ENCODE results near the gene CCSER1.
"Not testable (repeated sequence)": the region's sequence is repeated elsewhere in the genome, so short reads cannot be mapped to it uniquely, and the experiment has no call there.

CCSER1 gene

DNA sequence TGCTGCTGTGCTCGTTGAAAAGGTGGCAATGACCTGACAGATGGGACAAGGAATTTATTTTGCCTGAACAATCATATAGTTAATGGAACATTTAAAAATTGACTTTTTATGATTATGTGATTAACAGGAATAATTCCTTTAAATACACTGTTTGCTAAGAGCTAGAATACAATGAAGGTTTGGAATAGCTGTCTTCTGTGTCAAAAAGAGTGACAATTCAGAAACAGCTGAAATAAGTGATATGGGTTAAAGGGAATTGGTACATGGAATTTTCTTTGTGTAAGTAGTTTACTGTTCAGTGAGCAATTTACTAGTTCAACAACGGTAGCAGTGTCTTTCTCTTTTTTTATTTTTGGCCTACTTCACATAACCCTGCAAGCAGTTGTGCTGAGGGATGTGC, 1093.1 kb downstream of the CCSER1 start:
- DNase-seq, result no peak

DNA sequence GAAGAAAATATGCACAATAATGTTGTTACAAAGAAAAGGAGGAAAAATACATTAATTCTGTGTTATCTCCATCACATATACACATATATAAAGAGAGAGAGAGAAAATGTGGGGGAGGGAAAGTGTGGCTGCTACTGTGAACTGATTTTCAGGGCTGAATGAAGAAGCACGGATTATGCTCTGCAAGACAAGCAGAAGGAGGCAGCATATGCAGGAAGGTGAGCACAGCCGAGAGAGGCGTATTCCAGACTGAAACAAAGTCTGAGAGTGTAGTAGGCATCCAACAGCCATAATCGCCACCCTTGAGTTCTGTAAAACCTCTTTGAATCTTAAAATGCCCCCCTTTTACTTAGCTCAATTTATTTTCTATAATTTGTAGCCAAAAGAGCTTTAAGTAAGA, 1094.8 kb downstream of the CCSER1 start:
- no peak for DNase-seq

DNA sequence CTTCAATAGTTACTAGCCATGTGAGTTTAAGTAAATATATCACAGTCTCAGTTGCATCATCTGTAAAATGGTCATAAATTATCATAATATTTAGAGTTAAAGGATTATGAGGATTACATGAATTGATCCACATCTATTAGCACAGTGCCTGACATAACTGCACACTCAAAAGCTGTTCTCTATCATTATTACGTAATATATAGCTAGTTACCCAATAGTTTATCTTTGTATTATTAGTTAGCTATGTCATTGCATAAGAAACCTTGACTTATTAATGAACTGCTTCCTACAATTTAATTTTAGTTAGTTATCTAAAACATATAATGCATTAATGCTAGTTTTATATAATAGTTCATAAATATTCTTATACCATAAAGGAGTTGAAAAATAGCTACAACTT, 1099.7 kb downstream of the CCSER1 start:
- DNase-seq, result no peak

DNA sequence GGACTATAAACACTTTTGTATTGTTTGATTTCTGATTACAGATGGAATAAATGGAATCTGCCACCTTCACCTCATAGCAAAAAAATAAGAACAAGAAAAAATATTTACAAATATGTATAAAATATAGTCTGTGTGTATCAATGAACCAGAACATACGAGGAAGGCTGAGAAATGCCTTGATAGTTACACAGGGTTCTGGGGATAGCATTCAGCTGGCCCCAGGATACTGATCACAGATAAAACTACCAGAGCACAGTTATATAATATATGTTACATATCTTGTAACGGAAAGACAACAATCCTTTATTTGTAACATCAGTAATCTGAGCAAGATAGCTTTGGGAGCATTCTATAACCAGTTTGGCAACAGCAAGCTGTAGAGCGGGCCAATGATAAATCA, 1101.5 kb downstream of the CCSER1 start:
- DNase-seq, result no peak

DNA sequence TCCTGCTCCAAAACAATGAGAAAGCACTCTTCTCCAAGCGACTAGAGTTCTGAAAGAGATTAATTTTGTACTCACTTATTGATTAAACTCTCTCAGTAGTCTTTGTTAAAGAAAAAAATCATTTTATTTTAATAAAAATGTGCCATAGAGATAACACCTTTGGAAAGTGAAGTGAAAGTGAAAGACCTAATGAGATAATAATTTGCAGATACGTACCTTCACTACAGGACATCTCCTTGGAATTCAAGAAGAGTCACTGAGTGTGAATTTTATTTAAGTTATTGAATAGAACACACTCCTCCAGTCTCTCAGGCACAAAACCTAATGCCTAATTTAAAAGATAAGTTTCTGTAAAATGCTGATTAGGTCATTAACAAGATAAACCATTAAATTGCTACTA, 1106.0 kb downstream of the CCSER1 start:
- no peak for DNase-seq

DNA sequence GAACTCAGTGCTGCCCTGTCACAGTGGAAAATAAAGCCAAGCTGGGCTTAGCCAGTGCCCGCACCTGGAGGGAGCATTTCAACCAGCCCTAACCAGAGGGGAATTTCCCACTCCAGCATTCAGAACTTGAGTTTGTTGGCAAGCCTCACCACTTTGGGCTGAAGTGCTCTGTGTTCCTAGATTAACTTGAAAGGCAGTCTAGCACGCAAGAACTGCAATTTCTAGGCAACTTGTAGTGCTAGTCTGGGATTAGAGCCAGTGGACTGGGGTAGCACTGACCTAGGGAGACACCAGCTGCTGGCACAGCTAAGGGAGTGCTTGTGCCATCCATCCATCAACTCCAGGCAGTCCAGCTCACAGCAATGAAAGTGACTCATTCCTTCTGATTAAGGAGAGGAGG, 1115.9 kb downstream of the CCSER1 start:
- DNase-seq, result peak; percentile 49

DNA sequence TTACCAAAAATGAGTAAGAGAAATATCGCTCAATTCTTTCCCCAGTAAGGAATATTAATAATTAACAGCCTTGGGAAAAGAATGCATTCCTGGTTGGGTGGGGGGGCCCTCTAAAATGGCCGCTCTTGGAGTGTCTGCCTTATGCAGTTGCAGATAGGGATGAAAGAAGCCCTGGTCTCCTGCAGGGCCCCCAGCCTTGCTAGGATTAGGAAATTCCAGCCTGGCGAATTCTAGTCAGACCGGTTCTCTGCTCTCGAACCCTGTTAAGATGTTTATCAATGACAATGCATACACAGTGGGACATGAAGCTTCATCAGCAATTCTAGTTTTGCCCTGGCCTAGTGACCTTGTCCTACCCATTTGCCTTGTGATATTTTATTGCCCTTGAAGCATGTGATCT, 1128.8 kb downstream of the CCSER1 start:
- DNase-seq, result no peak

DNA sequence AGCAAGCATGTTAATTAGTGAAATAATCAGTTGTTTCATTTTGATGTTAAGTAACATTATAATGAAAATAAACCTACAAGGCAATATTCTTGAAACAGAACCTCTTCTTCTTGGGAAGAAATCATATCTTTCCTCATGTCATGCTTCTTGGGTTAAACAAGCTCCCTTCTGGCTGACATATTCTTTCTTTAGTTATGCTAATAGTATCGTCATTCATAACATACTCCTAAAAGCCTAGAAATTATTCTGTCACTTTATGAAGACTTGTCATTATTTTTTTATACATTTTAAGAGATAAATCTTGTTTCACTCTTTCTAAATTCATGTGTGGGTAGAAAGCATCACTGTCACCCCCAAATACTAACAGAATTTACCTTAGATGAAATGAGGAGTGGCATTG, 1129.6 kb downstream of the CCSER1 start:
- no peak for DNase-seq

DNA sequence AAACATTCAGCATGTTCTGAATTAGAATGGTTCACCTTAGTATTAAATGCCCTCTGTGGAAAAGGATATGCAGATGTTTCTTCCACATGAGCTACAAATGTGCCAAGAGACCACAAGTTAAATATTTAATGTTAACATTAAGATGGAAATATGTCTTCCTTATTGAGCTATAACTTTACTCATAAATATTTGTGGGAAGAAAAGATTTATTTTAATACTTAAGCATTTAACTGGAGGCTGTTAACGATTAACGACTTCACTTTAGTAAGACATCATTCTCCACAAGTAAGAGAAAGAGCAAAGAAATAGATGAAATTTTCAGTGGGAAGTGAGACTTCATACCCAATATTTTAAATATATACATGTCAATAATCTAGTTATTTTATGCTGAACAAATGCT, 1130.5 kb downstream of the CCSER1 start:
- no peak for DNase-seq

DNA sequence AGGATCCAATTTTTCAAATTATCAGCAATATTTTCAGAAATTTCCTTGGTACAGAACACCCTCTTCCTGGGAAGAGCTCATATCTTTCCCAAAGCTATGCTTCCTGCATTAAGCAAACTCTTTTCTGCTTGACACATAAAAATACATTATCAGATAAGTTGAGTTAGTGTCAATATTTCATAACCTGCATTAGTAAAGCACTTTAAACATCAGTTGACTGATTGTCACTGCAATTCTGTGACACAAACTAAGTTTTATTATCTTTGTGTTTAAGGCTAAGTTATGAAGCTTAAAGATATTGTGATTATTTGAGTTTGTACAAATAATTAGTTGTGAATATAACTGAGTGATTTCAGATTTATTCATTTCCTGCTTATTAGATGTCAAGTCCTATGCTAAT, 1131.1 kb downstream of the CCSER1 start:
- no peak for DNase-seq

DNA sequence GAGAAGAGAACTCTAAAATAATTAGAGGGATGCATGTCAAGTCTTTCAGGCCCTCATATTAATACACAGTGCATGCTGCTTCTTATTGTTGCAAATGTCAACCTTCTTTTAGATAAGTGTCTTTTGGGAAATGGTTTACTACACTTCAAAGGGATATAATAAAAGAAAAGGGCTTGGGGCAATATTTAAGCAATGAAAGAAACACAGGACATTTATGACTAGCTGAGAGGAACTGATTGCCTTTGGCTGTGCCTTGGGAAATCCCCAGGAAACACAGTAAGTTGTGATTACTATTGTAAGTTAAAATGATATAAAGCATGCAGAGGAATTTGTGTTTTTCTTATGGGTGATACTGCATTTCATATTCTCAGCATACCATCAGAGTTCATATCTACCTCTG, 1140.3 kb downstream of the CCSER1 start:
- no peak for DNase-seq

DNA sequence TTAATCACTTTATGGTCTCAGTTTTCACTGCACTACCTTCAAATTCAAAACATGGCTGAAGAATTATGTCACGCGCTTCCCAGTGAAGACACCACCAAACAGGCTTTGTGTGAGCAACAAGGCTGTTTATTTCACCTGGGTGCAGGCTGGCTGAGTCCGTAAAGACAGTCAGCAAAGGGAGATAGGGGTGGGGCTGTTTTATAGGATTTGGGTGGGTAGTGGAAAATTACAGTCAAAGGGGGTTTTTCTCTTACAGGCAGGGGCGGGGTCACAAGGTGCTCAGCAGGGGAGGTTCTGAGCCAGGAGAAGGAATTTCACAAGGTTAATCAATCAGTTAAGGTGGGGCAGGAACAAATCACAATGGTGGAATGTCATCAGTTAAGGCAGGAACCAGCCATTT, 1141.3 kb downstream of the CCSER1 start:
- not testable (repeated sequence) for DNase-seq

DNA sequence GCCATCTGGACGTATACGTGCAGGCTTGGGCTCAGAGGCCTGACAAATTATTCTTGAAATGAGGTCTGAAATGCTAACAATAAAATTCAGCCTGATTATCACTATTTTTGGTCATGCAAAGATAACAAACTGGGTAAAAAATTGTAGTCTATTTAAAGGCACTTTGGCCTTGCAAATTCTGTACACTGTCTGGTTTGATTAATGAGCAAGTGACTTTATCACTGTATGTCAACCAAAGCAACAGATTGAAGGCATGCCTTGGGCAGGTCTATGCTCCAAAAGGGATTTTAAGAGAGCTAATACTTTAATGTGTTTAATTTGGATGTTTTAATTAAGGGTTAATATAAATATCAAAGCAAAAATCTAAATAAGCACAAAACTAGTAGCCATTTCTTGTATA, 1141.7 kb downstream of the CCSER1 start:
- DNase-seq, result no peak

DNA sequence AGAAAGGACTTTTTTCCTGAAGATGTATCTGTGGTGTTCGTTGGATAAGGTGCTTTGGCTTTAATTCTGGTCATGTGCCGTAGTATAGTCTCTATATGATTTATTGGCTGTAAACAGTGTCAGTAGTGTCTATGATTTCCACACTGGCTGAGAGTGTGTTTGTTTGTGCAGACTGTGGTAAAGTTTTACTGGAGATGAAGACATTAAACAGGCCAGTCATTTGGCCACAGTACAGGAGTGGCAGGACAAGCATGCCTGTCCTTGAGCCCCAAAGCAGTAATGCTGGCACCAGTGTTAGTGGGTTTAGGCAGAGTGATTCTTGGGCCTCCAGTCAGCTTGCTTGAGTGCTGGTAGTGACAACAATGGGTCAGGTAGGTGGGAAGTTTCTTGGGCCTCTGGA, 1152.7 kb downstream of the CCSER1 start:
- peak; percentile 85 for DNase-seq

DNA sequence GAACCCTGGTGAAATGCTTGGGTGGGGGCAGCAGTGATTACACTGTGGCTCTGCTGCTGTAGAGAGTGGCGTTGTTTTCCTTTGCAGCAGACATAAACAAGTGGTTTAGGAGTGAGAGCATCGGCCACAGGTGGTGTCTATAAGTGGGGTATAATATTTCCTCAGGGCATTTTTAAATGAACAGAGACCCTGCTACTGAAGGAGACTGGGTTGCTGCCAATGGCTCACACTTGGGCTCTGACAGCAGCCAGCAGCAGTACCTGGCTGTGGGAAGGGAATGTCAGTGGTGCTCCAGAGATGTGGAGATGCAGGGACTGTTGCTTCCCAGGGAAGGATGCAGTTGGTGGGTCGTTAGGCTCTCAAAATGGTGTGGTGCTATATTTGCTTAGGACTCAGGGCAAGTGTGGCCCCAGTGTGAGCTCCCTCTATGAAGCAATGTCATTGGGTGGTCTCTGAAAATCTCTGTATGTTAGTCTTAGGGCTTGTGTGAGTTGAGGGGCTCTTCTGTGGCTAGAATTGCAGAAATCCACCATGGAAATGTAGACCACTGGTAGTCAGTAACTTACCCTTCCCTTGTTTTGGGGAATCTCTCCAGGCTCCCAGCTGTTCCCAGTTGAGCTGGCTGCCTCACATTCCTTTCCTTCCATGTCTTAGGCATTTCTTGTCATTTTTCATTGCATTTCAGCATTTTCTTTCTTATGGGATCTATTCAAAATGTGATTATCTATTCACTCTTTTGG, 1153.5 kb downstream of the CCSER1 start:
- DNase-seq, result peak; percentile 98

DNA sequence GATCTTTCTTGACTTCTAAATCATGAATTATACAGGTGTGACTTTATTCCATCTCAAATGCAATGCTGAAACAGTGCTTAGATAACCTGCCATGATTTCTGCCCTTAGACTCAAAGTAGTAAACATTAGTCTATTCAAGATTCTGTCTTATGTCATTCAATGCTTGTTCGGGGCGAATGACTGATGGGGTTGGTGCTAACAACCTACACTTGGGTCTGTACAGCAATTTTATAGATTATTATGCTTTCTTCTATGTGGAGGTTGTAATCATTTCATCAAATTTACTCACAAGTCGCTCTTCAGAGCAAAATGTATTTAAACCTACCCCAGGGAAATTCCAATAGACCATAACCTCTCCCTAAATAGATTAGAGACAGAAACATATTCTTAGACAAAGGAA, 1155.0 kb downstream of the CCSER1 start:
- DNase-seq, result no peak

DNA sequence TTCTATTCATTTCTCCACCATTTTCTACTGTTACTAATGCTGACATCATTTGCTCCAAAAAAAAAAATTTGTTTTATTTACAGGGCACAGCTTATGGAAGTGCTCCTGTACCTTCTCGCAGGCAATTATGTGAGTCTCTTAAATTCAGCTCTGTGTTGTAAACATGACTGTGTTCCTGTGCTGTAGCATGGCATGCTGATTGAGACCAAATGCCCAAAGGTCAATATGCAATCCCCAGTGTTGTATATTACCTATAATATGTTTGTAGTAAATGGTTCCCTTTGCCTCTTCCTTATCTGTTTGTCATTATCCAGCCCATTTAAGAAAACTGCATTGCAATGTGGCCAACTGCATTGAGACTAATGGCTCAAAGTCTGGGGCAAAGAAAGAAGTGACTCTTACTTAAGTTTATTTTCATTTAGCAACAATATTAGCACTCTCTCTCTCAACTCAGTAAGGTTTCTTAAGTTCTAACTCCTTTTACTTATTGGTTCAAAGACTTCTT, 1156.6 kb downstream of the CCSER1 start:
- DNase-seq, result no peak

DNA sequence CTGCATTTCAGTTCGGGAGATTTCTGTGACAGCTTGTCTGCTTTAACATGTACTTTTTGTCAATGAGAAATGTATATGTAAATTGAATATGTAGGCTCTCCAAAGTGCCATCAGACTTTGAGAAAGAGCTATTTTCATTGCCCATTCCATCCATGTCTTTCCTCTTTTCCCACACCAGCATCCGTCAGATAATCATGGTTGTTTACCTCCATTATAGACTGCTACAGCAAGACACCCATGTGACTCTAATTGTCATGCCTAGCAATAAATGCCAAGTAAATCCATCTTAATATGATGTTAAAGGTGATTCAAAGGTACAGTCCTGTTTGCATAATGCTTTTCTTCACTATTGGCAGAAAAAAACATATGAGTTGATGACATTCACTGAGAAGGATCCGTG, 1157.3 kb downstream of the CCSER1 start:
- DNase-seq, result no peak

DNA sequence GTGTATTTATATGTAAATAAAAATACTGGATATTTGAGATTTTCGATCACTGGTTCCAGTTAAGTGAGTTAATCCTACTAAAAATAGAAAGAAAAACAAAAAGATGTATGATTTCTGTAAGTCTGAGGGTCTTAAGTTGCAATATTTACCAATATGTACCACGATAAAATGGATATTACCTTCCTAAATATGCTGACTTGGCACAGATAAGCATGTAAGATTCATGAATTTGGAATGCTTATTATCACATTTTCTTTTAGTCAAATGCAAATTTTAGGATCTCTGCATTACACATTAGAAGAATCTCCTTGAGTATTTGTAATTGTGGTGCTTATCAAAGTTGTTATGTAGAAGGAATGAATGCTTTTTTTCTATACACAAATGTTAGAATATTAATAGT, 1158.3 kb downstream of the CCSER1 start:
- DNase-seq, result no peak

DNA sequence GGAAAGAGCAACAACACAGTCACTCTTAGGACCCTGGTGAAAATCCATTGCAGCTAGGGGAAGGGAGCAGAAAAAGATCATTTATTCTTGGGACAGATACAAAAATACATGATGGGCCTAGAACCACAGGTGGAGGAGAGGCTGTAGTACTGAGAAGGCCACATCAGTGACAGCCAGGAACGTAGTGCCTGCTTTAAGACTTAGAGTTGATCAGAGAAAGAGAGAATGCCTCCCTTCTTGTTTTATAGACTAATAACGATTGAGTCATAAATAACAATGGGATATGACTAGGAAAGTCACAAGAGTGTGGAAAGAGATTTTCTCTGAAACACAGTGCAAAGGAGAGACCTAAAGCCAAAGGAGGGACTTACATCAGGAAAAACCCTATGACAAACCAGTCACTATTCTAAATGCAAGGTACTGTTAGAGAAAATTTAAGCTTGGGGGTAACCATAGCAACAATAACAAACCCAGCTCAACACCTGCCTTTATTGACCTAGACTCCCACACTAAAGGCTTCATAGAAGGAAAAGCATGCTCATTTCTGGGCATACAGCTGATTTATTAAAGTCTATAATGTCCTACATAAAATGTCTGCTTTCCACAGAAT, 1161.6 kb downstream of the CCSER1 start:
- DNase-seq, result peak; percentile 48

DNA sequence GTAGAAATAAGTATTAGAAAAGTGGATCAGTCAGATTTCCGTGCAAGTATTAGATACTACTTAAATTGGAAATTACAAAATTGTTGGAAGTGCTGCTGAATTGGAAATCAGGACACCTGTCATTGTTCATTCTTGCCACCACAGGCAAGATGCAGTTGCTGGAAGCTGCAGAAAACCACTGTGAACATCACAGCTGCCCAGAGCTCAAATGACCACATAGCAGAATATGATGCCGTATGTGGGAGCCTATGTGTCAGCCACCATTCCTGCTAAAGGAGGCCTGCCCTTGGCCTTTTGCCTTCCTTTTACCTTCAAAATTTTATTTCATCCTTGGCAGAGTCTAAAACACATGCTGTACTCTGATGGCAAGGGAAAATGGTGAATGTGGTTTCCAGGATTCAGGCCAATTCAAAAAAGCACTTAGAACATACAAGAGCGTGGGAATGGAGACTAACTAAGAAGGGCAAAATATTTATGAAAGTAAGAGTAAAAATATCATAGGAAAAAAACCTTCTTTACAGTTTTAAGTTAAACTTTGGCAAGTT, 1171.0 kb downstream of the CCSER1 start:
- no peak for DNase-seq

DNA sequence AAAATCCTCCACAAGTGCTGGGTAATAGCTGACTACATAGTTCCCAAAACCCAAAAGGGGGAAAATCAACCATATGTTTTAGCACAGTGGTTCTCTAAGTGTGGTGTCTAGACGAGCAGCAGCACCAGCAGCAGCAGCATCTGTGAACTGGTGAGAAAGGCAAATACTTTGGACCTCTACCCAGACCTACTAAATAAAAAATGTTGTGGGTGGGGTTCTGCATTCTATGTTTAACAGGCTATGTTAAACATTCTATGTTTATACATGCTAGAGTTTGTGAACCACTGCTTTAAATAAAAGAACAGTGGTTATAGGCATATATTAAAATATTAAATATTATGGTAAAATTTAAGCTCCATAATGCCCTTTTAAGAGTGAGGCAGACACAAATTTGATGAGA, 1171.6 kb downstream of the CCSER1 start:
- no peak for DNase-seq

DNA sequence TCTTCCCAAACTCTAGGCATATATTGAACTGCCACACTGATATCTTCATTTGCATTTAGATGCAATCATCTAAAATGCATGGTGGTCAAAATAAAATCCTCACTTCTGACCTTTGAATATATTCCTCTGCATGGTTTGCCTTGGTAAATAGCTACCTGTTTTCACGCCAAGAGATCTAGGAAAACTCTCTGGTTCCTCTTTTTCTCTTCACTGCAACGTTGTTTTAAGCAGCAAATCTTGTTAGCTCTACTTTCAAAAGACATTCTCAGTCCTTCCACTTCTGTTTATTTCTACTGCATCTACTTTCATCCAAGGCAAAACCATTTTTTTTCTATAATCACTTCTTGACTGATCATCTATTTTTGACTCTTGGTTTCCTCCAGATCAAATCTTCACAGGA, 1174.9 kb downstream of the CCSER1 start:
- DNase-seq, result no peak

DNA sequence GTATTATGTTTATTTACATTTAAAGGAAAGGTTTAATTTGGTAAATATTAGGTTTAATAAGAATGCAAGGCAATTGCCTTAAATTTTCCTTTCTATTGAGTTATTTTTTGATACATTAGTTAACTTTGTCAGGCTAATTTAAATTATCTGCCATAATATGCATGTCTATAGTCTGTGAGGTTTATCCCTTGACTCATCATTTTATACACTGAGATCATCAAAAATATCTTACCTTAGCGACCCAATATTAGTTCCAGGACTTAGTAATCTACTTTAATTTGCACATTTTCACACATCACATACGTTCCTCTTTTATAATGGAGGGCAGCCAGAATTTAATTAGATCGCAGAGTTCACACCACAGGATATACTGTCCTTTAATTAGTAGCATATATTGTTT, 1177.1 kb downstream of the CCSER1 start:
- DNase-seq, result no peak

DNA sequence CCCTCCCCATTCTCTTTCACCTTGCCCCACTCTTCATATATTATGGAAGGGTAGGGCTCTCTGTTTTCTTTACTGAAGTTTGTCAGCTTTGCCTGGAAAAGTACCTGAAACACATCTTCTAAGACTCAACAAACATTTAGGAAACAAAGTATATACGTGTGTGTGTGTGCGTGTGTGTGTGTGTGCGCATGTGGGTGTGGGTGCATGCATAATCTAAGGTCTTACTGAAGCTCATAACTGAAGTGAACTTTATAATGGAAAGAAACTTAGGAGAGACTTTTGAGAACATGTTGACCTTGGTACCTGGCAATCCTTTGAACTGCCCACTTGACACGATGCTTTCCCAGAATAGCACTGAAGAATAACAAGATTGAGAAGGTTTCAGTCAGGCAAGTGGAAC, 1190.2 kb downstream of the CCSER1 start:
- DNase-seq, result no peak
